ENCODE results near the gene WHRN.
A peak's percentile ranks its signal among the peaks of the same experiment; 100 is the strongest.

WHRN gene

GRCh38 chr9:114399381-114399780 lies 105.9 kb downstream of the WHRN start:
- no peak for DNase-seq (ENCODE audit: low read depth in 2 of 2)

DNA sequence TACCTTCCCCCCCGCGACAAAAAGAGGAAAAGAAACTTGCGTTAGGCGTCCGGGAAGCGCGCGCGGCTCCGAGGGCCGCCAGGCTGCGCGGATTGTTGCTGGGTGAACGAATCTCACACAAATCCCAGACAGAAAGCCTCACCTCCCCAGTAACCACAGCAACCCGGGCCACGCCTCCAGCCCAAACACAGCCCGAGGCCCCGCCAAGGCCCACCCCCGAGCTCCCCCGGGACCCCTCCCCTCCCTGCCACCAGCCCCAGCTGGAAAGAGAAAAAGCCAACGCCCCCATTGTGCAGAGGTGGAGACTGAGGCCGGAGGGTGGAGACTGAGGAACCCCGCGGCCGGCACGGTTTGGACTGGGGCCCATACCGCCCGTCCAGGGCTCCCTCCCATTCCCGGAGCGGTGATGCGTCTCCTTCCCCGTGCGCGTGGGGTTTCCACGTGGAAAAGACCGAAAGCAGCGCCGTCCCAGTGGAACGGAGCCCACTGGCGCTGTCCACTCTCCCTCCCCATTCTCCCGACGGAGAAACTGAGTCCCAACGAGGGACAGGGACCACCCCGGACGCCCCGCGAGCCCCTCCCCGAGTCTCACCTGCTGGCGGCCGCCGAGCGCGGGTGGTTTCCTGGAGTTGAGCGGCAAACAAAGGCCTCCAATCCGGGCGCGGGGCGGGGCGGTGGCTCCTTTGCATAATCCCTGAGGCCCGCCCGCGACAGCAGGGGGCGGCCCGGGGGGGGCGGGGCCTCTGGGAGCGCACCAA lies 107.2 kb downstream of the WHRN start:
- peak; percentile 85 to 94 for DNase-seq (ENCODE audit: low read depth in 2 of 2)

GRCh38 chr9:114397219-114397847 lies 107.9 kb downstream of the WHRN start:
- DNase-seq (ENCODE audit: low read depth in 2 of 2), result no peak

DNA sequence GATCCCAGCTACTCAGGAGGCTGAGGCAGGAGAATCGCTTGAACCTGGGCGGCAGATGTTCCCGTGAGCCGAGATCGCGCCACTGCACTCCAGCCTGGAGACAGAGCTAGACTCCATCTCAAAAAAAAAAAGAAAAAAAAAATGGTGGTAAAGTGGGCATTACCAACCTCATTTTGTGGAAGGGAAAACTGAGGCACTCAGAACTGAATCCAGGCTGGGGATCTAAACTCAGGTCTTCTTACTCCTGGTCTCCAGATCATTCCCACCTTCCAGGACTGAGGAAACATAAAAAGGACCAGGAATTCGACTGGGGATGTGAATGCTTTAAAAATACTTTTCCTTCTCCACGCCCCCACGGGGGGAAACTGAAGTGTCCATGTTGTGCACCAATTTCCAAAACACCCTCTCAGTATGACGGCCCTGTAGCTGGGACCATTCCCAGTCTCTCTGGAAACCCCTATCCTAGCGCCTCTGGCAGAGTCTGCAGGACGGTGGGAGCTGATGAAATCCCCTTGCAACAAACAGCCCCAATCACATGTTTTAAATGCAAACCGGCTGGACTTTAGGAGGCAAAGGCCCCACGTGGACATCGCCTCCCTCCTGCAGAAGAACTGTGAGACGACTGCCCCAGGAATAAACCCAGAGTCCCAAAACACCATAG lies 108.6 kb downstream of the WHRN start:
- DNase-seq (ENCODE audit: low read depth in 2 of 2), result no peak

DNA sequence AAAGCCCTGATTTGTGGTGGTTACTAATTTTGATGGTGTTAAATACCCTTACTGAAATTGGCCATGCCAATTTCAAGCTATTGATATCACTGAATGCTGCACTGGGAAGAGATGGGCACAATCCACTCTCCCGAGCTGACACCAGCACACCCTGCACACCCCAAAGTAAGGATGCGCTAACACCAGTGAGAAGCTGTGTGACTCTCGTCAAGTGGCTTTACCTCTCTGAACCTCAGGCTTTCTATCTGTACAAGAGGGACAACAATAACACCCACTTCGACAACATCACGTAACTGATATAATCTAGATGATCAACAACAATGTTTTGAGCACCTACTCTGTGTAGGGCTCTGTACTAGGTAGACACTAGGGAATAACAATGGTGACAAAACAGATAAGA lies 109.5 kb downstream of the WHRN start:
- no peak for DNase-seq (ENCODE audit: low read depth in 2 of 2)

DNA sequence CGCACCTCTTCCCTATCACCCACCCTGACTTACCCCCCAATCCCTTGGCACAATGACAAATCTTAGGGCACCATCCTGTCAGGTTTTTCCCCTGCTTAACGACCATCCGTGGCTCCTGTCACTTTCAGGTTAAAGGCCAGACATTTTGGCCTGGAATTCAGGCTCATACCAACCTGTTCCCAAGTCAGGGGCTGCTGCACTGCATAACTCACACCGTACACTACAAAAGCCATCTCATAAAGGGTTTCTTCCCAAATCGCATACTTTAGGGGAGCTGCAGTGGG lies 110.0 kb downstream of the WHRN start:
- no peak for DNase-seq (ENCODE audit: low read depth in 2 of 2)

DNA sequence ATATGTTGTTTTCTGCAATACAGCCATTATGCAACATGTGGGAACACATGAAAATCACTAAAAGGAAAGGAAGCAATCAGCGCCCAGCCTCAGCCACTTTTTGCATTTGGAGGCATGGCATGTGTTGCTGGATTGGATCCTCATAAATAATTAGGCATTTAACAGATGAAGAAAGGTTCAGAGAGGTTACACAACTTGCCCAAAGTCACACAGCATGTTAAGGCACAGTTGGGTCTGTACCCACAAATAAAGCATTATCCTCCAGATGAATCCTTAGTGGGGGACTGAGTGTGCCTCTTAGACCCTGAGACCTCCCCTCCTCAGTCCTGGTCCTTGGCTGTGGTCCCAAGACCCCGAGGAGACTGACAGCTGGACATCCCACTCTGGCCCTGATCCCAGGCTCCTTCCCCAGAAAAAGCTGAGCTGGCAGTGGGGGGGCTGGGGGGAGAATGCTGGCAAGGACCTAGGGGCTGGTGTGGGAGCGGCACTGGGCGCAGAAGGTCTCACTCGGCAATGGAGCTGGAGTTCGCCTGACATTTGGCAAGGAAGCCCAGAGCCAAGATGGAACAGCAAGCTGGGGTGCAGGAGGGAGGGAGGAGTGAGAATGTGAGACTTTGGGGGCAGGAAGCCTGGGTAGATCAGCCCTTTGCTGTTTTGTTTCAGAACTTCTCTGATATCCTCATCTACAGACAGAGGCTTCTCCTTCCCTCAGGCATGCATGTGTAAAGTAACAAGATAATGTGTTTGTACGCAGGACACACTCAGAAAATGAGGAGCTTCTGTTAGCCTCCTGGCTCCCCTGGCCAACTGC lies 110.5 kb downstream of the WHRN start:
- no peak for DNase-seq (ENCODE audit: low read depth in 2 of 2)

GRCh38 chr9:114392749-114393112 lies 112.5 kb downstream of the WHRN start:
- DNase-seq (ENCODE audit: low read depth in 2 of 2), result no peak

GRCh38 chr9:114390952-114391351 lies 114.3 kb downstream of the WHRN start:
- no peak for DNase-seq (ENCODE audit: low read depth in 2 of 2)

DNA sequence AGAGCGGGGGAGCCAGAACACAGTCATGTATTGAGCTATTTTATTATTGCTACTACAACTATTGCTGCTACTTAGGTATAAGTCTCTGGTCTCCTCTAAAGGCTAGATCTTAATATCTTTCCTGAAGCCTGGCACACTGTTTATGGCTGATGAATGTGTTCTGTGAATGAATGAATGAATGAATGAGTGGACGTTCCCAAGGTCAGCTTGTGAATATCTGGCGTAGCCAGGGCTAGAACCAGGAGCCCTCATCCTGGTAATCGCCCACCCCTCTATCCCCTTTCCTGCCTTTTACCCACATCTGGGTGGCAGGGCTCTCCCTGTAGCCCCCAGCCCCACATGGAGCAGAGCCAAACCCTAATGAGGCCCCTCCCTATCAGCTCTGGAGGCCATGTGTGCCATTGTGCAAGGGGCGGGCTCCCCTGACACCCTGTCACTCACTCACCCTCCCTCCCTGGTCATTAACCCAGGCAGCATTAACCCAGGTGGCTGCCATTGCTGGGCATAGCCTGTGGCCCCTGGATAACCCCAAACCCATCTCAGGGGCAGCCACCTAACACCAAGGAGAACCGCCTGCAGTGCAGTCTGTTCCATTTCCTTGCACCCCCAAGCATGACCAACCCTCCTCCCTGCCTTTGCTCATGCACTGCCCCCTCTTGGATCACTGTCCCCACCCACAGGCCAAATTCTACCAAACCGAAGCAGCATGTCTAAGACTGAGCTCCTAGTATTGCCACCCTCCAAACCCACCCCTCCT lies 115.5 kb downstream of the WHRN start:
- no peak for DNase-seq (ENCODE audit: low read depth in 2 of 2)

- DNase-seq (ENCODE audit: low read depth in 2 of 2), result no peak
Measured at GRCh38 chr9:114388764-114389375, 116.4 kb downstream of the WHRN start.

DNA sequence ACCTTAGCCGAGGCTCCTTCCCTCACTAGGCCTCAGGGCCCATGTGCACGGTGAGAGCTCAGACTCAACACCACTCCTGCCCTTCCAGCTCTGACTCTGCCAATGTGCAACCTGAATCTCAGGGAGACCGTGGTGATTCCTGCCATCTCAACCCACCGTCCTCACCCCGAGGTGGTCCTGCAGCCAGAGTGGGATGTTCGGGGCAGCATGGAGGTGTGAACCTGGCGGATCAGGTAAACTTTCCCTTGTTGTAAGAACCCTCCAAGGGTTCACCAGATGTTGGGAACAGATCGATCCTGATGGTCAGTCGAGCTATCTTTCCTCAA lies 117.0 kb downstream of the WHRN start:
- no peak for DNase-seq (ENCODE audit: low read depth in 2 of 2)

- peak; percentile 66 to 72 for DNase-seq (ENCODE audit: low read depth in 2 of 2)
Measured at GRCh38 chr9:114387680-114388356, 117.5 kb downstream of the WHRN start, which contains the start of gene AKNA. Gene AKNA (minus strand): TSS chr9:114387982. CDS start chr9:114381333, 6,649 bp downstream.

- DNase-seq (ENCODE audit: low read depth in 2 of 2), result no peak
Measured at GRCh38 chr9:114386886-114387679, 118.2 kb downstream of the WHRN start.

GRCh38 chr9:114386361-114386885 lies 118.8 kb downstream of the WHRN start:
- DNase-seq (ENCODE audit: low read depth in 2 of 2), result no peak

- peak; percentile 73 to 74 for DNase-seq (ENCODE audit: low read depth in 2 of 2)
Measured at GRCh38 chr9:114385397-114386181, 119.7 kb downstream of the WHRN start.

DNA sequence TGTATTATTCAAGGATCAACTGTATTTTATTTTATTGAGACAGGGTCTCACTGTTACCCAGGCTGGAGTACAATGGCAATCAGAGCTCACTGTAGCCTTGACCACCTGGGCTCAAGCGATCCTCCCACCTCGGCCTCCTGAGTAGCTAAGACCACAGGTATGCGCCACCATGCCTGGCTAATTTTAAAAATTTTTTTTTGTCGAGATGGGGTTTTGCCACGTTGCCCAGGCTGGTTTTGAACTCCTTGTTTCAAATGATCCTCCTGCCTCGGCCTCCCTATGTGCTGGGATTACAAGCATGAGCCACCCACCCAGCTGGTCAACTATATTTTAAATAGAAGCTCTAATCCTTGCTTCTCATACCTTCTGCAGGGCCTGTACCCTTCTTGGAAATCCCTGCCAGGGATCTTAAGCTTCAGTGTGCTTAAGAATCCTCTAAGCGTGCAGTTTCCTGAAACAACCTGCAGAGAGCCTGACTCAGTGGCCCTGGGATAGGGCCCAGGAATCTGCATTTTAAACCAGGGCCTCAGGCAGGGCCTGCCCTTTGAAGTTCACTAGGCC lies 120.4 kb downstream of the WHRN start:
- no peak for DNase-seq (ENCODE audit: low read depth in 2 of 2)

GRCh38 chr9:114384341-114384740 lies 120.9 kb downstream of the WHRN start:
- DNase-seq (ENCODE audit: low read depth in 2 of 2), result no peak

Data from stimulated activated CD8-positive, alpha-beta memory T cell treated with anti-CD3 and anti-CD28 coated beads, Interleukin-2, amount 100 ng/mL, for 1 hour (primary cell).